OCI-M2 (cell line): ENCODE measurements around the gene POFUT2.
"Not testable (repeated sequence)": the region's sequence is repeated elsewhere in the genome, so short reads cannot be mapped to it uniquely, and the experiment has no call there.

Source experiments
- DNase-seq: peaks from one replicate; lab custom pipeline; 2025; ENCODE audit not compliant: unreplicated experiment; lab: John Stamatoyannopoulos, UW

Gene POFUT2

GRCh38 chr21:45310459-45310858 is 22.8 kb upstream of the POFUT2 start:
- no peak for DNase-seq

DNA sequence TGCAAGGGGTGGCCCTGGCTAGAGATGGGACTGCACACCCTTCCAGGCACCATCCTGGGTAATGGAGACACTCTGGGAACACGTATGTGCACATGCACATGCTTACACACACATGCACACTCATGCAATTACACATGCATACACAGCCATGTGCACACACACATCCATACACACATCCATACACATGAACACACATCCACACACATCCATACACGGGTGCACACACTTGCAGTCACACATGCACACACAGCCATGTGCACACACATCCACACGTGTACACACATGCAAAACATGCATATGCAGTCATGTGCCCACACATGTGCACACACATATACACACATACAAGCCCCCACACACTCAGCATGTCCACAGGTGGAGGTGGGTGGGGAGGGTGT is 22.3 kb upstream of the POFUT2 start:
- no peak for DNase-seq

DNA sequence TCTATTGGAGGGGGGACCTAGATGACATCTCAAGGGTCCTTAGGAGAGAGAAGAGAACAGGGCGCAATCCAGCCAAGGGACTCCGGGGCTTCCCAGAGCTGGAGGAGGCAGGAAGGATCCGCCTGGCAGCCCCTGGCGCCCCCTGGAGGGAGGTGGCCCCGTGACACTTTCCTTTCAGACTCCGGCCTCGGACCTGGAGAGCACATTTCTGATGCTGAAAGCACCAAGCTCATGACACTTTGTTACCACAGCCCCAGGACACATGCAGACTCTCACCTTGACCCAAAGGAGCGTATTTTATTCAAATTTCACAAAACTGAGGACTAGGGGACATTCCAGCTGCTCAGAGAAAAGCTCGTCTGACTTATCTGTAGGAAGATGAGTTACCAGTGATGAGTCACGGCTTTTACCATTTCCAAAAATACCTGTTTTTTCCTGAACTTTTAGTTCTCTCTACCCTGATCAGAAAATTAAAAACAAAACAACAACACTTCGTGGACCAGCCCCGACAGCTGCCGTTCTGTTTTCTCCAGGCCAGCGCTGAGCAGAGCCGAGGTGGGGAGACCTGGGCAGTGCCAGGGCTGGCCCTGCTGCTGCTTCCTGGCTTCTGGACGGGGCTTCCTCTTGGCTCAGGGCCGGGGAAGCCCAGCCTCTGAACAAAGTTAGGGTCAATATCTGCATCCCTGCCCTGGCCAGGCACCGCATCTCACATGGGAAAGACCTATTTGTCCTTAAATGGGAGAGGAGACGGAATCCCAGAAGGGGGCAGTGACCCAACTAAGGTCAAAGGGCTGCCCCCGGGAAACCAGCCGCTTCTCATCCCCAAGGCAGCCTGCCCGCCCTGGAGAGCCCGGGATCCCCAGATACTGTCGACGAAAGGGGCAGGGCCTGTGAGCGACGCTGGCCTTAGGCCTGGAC is 21.6 kb upstream of the POFUT2 start:
- DNase-seq, result no peak

DNA sequence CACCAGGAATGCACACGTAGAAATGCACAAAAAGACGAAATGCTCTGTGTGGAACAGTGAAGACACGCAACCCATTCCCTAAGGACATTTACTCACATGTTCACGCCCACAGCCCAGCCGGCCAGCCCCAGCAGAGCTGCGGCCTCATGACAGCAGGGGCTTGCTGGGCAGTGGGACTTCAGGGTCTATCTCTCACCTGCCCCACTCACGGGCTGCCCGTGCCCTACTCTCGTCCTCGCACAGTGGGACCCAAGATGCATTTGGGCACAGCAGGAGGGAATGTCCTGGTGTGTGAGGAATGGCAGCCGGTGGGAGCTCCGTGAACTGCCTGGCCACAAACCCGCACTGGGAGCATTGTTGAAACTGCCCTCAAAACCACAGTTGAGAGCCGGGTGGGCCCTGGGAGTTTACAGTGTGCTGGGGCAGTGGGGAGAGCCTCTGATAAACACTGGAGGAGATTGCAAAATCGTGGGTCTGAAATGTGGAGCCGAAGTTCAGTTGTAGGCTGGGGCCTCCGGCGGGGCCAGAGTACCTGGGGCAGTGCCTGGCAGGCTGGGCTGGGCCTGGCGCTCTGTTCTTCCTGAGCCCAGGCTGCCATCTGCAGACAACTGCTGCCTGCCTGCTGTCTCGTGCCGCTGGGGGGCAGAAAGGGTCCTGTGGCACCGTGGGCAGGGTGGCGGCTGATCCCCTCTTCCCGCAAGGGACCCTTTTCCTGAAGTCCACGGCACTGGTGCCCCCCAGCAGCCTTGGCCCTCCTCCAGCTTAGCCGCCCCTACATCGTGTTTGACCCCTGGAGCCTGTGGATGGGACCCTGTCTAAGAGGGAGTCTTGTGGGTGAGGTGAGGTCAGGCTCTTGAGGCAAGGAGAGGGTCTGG is 20.7 kb upstream of the POFUT2 start:
- DNase-seq, result no peak

- DNase-seq, result not testable (repeated sequence)
Observed at GRCh38 chr21:45307597-45308158, 20.0 kb upstream of the POFUT2 start.

DNA sequence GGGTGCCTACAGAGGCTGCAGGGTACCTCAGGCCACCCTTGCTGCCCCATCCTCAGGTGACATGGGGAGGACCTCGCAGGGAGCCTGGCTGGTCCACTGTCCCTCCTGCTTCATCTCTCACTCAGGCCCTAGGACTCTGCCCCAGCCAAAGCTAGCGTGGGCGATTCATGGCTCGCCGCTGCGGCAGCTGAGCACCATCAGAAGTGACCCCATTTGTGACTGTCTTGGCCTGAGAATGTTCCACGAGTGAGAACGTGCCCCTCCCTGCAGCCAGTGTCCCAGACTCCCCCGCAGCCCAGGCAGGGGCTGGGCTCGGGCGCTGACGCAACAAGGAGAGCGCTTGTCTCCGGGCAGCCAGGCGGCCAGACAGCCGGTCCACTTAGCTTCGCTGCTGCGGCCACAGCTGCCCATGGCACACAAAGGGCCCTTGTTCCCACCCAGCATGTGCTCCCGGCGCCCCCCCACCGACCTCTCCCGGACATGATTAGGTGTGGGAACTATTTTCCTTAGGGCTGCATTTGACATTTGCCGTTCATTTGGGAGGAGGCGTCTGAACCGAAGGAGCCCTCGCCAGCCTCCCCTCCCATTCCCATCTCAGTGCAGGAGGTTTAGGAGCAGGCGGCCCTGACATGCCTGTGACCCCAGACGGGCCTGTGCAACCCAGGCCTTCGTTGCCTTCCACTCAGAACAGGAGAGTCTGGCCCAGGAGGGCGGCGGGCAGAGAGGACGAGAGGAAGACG is 19.3 kb upstream of the POFUT2 start:
- DNase-seq, result no peak

DNA sequence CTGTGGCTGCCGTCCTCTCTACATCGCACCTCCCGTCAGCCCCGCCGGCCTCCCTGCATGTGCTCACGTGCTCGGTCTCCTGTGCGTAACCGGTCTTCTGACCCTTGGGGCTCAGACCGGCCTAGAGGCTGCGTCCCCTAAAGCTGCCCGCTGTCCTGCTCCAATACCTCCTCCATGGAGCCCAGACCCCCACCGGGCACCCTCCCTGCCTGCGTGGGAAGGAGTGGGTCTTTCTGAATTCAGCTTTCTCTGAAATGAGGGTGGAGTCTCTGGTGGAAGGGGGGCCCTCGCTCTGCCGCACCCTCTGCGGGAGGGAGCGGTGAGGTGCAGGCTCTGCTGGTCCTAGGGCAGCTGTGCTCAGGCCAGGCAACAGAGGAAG is 18.7 kb upstream of the POFUT2 start:
- DNase-seq, result no peak

GRCh38 chr21:45305836-45306235 is 18.1 kb upstream of the POFUT2 start:
- DNase-seq, result no peak

GRCh38 chr21:45304945-45305344 is 17.2 kb upstream of the POFUT2 start:
- DNase-seq, result no peak

GRCh38 chr21:45304476-45304830 is 16.8 kb upstream of the POFUT2 start:
- DNase-seq, result no peak

- no peak for DNase-seq
Observed at GRCh38 chr21:45303751-45304475, 16.2 kb upstream of the POFUT2 start.

- no peak for DNase-seq
Observed at GRCh38 chr21:45303091-45303615, 15.5 kb upstream of the POFUT2 start.

- DNase-seq, result no peak
Observed at GRCh38 chr21:45302082-45303061, 14.7 kb upstream of the POFUT2 start.

DNA sequence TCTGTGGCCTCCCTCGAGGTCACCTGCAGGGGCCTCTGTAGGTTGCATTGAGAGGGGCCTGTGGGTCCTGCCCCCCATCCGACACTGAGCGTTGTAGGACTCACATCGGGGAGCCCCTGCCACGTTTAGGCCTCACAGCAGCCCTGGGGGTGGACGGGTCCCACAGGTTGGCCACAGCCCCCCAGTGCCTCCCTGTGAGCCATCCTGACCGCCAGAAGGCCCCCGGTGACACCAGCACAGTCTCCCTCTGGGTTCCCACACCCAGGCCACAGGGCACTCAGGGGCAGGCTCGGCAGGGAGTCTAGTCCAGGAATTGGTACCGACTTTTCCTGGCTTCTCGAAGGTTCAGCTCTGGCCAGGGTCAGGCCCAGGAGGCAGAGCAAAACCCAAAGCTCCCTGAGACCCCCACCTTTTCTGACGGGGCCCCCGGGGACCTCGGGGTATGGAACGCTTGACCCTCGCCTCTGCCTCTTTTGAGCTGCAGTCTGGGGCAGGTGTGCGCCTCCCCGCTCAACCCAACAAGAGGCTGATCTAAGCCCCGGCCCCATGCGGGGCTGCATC is 13.9 kb upstream of the POFUT2 start:
- no peak for DNase-seq

DNA sequence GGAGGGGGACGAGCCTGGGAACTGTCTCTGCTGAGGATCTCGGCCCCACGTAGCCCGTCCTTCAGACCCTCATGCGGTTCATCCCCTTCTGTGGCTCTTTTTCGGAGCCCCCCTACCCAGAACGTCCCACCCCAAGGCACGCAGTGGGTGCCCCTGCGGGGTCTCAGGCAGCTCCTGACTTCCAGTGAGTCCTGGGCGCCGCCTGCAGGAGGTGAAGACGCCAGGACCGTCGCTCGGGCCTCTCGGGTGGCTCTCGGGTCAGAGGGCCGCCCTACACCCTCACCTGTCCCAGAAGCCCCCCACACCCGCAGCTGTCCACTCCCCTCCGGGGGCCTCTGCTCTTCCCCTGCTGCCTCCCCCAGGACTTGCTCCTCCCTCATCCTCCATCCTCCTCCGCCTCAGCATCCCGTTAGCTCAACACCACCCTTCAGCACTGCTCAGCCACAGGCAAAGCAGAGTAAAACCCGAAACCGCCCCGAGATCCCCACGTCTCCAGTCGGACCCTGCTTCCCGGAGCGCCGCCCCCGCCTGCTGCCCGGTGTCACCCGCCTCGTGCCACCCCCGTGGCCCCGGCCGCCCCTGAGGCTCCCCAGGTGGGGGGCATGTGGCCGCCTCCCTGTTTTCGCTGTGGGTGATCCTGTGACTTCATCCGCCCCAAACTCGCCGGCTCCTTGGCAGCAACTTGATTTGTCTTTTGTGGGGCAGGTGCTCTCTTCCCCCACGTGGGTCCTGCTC is 13.3 kb upstream of the POFUT2 start:
- DNase-seq, result no peak

DNA sequence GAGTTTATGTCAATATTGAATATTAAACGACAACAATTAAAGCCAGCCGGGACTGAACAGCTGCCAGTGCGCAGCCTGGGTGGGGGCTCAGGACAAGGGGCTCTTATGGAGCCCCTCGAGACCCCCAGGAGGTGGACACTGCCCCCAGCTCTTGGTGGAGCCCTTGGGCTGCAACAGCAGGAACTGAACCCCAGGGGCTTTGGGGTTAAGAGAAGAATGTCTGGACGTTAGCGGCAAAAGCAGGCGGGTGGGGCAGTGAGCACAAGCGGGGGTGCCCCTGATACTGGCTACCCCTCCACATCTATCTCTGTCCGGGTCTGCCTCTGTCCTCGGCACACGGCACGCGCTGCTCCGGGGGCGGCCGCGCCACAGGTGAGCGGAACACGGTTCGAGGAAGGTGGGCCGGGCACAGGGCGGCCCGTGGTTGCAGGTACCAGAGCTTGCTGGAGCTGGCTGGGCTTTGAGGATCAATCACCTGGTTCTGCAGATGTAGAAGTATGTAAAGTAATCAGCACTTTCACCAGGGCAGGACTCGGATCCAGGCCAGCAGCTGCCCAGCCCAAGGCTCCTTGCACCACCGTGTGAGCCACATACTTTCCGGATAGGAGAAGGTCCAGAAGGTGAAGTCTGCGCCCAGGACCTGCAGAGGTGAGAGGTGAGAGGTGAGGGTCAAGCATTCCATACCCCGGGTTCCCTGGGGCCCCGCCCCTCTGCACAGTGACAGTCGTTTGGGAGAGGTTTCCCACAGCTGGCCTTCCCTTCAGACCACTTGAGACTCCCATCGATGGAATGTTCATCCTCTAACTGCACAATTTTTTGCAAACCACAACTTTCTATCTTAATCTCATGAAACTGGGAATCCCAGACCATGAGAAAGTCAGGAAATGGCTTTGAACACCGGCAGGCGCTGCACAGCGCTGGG is 12.4 kb upstream of the POFUT2 start:
- DNase-seq, result no peak
